Activated CD8-positive, alpha-beta memory T cell treated with anti-CD3 and anti-CD28 coated beads for 36 hours (primary cell): Measurements from ENCODE around the gene GRIK3. TPM values are rescaled to one million over a fixed set of nuclear protein-coding genes. Genes with fewer than 3 reads are reported as not detected.

ENCODE experiments used
- CTCF ChIA-PET: fragments of 350-600 bp; sonication (Branson Sonifier 250); formaldehyde crosslinking; loops from one replicate; lab custom pipeline; 2021; ENCODE audit warnings: antibody characterized with exemption; lab: Charles Lee
- POLR2A ChIA-PET: fragments of 350-600 bp; sonication (Branson Sonifier 250); formaldehyde crosslinking; loops from one replicate; lab custom pipeline; 2021; ENCODE audit warnings: antibody characterized with exemption; lab: Charles Lee
- total RNA-seq, 2 experiments: library from RNA; stranded (reverse); gene quantifications; one replicate each; pipeline ENCODE4 v1.2.3, GENCODE V29; 2021

The GRIK3 gene
- total RNA-seq, 2 experiments from 2014 or later: not detected

DNA sequence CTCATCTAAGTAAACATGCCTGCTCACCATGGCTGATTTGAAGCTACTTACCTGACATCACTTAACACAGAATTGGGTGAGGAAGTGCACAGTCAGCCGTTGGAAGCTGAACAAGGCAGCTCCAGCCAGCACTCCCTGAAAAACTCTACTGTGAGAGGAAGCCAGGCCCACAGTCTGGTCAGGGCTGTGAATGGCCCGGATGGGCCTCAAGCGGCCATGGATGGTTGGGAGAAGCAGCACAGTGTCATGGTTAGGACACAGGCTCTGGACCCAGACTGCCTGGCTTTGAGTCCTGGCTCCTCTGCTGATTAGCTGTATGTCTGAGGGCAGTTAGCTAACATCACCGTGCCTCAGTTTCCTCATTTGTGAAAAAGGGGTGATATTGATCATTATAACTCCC, 267.8 kb downstream of the GRIK3 start:
- CTCF ChIA-PET: interaction anchor here (0.6 kb wide), 1 partner anchor 65 kb away, joined by 3 read pairs; no protein-coding TSS in a partner anchor
- POLR2A ChIA-PET: no interaction called here

DNA sequence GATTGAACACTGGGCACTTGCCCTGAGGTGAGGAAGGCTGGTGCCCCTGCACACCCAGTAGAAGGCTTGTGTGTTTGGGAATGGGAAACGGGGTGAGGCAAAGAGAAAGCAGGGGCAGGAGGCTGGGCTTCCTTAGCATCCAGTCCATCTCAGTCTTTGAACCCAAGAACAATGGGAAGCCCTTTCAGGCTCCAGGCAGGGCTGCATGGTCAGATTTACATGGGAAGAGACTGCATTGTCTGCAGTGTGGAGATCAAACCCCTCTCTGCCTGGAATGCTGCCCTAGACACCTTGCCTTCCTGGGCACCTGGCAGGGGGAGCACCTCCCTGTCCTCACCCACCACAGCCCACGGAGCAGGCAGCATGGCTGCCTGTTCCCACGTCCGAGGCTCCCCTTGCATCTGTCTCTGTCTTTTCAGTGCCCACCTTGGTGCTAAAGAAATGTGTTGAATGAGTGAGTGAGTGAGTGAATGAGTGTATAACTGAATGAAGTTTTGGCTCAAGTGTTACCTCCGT, 268.5 kb downstream of the GRIK3 start:
- CTCF ChIA-PET: interaction anchor here (0.6 kb wide), 1 partner anchor 64 kb away, joined by 3 read pairs; no protein-coding TSS in a partner anchor
- POLR2A ChIA-PET: no interaction called here

DNA sequence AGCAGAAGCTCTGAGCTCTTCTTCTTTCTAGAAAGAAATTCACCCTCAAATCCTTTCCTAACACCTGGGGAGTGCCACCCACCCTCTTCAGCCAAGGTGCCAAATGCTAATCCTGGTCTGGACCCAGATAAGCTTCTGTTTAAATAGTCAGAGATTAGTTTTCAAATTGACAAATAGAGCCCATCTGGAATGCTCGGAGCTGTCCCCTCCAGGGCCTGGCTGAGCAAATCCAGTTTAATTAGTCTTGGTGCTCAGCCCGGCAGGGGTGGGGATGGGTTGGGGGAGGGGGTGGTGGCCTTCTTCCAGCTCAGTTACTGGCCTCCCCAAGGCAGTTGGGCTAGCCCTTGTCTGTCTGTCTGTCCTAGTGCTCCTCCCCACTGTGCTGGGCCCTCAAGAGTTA, 269.5 kb downstream of the GRIK3 start:
- ChIA-PET POLR2A (no interaction called here), CTCF (no interaction called here)

DNA sequence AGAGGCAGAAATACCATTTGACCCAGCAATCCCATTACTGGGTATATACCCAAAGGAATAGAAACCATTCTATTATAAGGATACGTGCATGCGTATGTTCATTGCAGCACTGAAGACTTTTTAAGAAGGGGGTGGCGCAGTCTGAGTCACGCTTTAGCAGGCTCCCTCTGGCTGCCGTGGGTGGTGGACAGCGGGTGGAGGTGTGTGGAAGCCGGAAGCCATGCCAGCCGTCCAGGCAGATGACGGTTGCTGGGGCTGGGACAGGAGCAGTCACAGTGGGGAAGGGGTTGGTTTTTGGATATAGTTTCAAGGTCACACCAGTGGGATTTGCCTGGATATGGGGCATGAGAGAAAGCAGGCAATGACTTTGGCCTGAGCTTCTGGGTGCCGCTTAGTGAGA, 270.5 kb downstream of the GRIK3 start:
- ChIA-PET CTCF (no interaction called here), POLR2A (no interaction called here)

DNA sequence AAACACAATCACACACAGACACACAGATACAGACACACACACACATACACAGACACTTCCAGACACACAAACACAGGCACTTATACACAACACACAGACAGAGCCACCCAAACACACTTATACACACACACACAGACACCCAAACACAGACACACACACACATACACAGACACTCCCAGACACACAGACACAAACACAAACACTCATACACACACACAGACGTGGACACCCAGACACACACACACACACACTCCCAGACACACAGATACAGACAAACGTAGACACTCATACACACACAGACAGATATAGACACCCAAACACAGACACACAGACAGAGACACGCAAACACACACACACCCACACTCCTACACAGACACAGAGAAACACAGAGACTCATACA, 272.1 kb downstream of the GRIK3 start:
- POLR2A ChIA-PET: no interaction called here

DNA sequence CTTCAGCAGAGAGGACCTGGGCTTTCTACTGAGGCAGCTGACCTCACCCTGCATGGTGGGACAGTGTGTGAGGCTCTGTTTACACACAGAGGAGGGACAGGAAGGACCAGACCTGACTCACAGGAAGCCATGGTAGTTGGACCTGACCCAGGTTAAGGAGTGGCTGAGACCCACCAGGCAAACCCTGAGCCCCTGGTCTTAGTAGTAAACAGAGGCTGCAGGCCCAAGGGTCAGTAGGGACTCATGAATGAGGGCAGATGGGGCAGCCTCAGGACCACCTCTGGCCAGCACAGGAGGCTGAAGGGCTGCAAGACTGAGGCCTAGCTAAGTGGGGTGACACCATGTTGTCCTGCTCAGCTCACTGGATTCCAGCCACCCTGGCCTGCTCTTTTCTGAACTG, 273.2 kb downstream of the GRIK3 start:
- ChIA-PET POLR2A (no interaction called here), CTCF (no interaction called here)

More for the DNA sequence above, 272.1 kb downstream of the GRIK3 start:
- CTCF ChIA-PET: no interaction called here

DNA sequence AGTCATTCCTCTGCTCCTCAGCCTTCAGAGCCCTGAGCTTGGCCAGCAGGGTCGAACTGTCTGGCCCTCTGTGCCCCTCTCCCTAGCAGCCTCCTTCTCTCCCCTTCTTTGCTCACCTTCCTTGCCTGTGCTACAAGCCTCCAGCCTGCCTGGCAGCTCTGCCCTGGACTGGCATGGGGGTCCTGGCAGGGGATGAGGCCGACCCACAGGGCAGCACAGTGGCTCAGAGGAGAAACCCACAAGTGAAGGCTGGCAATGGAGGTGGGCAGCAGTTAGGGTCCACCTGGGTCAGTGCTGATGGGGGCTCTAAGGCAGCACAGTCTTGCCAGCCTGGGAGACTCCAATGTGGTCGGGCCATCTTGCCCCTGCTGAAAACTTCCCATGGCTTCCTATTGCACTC, 274.2 kb downstream of the GRIK3 start:
- CTCF ChIA-PET: no interaction called here

DNA sequence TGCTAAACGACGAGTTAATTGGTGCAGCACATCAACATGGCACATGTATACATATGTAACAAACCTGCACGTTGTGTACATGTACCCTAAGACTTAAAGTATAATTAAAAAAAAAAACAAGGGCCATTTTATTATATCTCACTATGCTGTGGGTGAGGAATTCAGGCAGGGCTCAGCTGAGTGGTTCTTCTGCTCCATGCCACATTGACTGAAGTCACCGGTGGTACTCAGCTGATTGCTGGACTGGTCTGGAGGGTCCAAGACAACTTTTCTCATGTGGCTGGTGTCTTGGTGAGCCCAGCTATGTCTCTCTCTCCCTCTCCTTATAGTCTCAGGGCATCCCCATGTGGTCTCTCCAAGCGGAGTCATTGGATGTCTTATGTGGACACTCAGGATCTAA, 275.0 kb downstream of the GRIK3 start:
- POLR2A ChIA-PET: no interaction called here
- CTCF ChIA-PET: no interaction called here

More for the DNA sequence above, 274.2 kb downstream of the GRIK3 start:
- POLR2A ChIA-PET: no interaction called here

DNA sequence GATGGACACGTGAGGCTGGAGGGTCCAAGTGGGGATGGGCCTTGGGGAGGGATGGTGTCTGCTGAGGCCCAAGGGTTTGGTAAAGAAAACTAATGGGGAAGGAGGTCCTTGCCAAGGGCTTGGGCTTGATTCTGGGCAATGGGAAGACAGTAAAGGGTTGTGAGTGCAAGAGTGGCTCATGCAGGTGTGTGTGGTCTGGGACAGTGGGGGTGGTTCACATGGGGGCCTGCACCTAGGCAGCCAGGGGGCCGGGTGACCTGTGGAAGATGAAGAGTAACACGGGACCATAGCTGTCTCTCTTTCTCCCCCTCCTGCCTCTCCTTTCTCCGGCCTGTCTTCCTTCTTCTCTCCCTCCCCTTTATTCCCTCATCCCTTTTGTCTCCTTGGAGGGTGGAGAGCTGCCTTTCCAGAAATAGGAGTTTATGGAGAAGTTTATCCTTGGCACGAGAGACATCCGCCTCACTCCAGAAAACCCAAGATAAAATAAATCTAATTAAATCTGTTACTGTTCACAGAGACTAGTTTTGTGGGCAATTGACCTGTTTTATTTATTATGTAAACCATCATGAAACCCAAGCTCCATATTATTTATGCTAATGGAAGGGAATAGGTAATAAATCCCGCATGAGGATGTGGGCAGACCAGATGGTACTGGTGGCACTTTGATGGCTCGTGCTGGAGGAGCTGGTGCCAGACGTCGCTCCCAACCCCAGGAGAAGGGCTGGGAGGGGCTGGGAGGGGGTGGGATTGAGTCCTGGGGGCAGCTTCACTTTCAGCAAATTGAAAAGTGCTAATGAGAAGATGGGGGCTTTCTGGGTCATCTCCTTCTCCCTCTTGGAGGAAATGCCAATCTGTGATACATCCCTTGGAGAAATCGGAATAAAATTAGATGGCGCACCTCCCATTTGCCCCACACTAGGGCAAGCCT, 278.7 kb downstream of the GRIK3 start:
- ChIA-PET POLR2A (no interaction called here), CTCF (no interaction called here)

DNA sequence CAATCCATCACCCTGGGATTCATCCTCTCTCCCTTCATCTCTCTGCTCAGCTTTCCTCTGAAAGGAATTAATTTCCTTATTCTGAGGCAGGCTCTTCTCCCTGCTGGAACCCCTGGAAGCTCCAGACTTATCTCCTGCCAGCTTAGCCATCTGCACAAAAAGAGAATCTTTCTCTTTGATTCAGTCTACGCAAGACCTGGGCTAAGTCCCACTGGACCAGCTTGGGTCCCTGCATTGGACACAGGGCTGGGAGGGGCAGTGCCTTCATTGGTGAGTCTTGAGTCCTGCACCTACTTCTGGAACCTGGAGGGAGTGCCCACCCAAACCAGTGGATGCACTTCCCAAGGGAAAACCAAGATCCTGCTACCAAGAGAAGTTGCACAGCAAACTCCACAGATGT, 279.9 kb downstream of the GRIK3 start:
- POLR2A ChIA-PET: no interaction called here
- CTCF ChIA-PET: no interaction called here

DNA sequence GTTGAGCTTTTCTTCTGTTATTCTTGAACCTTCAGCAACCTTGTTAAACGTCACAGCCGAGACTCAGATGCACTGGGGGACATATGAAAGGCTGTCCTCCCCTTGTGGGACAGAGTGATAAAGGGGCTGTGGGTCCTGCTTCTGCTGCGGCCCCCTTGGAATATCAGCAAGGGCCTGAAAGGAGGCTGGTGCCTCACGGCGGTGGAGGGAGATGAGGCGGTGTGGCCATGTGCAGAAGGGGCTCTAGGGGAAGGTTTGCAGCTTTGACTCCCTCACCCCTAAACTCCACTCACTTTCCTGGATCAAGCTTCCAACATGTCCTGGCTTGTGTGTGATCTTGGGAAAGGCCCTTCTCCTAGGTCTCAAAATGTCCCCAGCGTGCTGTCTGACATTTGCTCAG, 280.9 kb downstream of the GRIK3 start:
- ChIA-PET POLR2A (no interaction called here), CTCF (no interaction called here)

DNA sequence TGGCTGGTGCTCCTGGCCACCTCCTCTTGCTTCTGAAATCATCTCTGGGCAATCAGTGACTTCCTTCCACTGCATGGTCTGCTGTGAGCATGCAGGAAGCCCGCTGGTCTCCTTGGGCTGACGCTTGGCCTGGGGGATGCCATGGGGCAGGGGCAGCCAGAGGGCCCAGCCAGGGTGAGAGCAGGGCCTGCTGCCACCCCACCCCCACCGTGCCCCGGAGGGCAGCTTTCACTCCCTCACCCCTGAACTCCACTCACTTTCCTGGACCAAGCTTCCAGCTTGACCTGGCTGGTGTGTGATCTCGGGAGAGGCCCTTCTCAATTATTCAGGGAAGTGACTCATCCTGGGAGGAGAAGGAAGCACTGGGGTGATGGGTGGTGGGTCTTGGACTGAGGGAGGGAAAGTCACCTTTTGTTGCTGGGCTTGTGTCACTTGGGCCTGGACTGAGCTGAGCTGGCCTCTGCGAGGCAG, 281.4 kb downstream of the GRIK3 start:
- ChIA-PET POLR2A (no interaction called here), CTCF (no interaction called here)

DNA sequence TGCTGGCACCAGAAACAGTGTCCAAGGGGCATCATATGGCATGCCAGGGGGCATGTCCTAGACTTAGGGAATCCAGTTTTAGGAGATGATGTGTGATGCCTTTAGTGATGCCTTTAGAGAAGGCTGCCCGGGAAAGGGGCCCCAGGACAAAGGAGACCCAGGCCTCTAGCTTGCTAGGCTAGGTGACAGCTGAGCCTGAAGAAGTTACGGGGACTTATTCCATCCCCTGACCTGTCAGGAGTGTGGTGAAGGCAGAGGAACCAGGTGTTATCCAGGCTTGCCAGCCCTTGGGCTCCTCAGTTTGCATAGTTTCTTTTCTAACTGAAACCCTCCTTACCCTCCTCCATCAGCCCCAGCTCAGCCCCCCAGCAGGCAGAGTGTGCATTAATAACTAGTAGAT, 281.9 kb downstream of the GRIK3 start:
- ChIA-PET POLR2A (no interaction called here), CTCF (no interaction called here)

DNA sequence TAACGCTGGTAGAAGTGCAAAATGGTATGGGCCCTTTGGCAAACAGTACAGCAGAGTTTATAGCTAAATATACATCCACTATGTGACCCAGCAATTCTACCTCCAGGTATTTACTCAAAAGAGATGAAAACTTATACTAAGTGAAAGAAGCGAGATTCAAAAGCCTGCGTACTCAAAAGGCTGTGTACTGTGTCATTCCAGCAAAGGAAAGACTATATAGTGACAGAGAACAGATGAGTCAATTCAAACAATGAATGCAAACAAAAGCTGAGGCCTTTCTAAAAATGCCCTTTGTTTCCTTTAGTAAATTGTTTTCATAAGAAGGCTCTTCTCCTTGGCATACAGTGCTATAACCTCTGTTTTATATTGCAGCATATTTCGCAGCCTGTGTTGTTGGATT, 282.8 kb downstream of the GRIK3 start:
- POLR2A ChIA-PET: no interaction called here
- CTCF ChIA-PET: interaction anchor here (0.7 kb wide), 1 partner anchor 217 kb away, joined by 3 read pairs; no protein-coding TSS in a partner anchor

DNA sequence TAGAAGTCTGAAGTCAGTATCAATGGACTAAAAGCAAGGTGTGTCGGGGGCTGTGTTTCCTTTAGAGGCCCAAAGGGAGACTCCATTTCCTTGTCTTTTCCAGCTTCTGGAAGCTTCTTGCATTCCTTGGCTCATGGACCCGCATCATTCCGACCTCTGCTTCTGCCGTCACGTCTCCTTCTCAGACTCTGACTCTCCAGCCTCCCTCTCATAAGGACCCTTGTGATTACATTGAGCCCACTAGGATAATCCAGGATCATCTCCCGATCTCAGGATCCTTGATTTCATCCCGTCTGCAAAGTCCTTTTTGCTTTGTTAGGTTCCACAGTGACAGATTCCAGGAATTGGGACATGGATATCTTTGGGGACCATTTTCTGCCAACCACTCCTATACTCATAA, 285.8 kb downstream of the GRIK3 start:
- CTCF ChIA-PET: no interaction called here
- POLR2A ChIA-PET: no interaction called here
